Stomach (tissue), 4 donors: ENCODE results near the gene ZNF785.

Source experiments
- CTCF ChIP-seq, 7 experiments: fragments of 450-650 bp in 4 of 7; fragments of 200-600 bp in 3 of 7; sonication (generic) in 3 of 7; IDR thresholded peaks; one replicate each; pipeline ENCODE4 v1.5.1; 2016 to 2019; ENCODE audit warnings: antibody characterized with exemption in 7 of 7, control low read depth in 2 of 7, mild to moderate bottlenecking in 1 of 7
- EP300 ChIP-seq: sonication (generic); formaldehyde crosslinking; IDR thresholded peaks from one replicate; pipeline ENCODE4 v1.6.1; 2017; ENCODE audit warnings: antibody characterized with exemption
- POLR2A ChIP-seq, 4 donors: fragments of 450-650 bp; IDR thresholded peaks; one replicate each; pipeline ENCODE4 v1.6.1; 2016; ENCODE audit warnings: antibody characterized with exemption in 4 of 4, control low read depth in 2 of 4, mild to moderate bottlenecking in 1 of 4, moderate library complexity in 1 of 4
- POLR2AphosphoS5 ChIP-seq, 3 donors: sonication (generic); formaldehyde crosslinking; IDR thresholded peaks; one replicate each; pipeline ENCODE4 v1.6.1; 2016; ENCODE audit warnings: antibody characterized with exemption in 3 of 3

GRCh38 chr16:30555315-30556124, 30.0 kb downstream of the ZNF785 start:
- TF ChIP-seq CTCF (IDR thresholded peaks at IDR 0.05) = no peak
- TF ChIP-seq POLR2A (IDR thresholded peaks at IDR 0.05) = no peak
- no peak for TF ChIP-seq POLR2AphosphoS5 (IDR thresholded peaks at IDR 0.05)
- no peak for TF ChIP-seq EP300
